SK-N-MC (cell line): ENCODE data around the gene CNPPD1.
"Not testable (repeated sequence)": the region's sequence is repeated elsewhere in the genome, so short reads cannot be mapped to it uniquely, and the experiment has no call there.

Experiments used
- DNase-seq: peaks from one replicate; pipeline ENCODE4 v3.0.0-alpha.2; 2011; ENCODE audit warnings: low read depth, low spot score
- H3K27ac ChIP-seq: fragments of 200-600 bp; sonication (generic); 2 replicates; pipeline ENCODE4 v1.5.1; 2016; ENCODE audit warnings: mixed run types
- H3K36me3 ChIP-seq: fragments of 200-600 bp; sonication (generic); 2 replicates; pipeline ENCODE4 v1.6.1; 2017; ENCODE audit warnings: antibody characterized with exemption, low read length, mixed read lengths; ENCODE audit not compliant: insufficient read depth
- H3K4me3 ChIP-seq: fragments of 200-600 bp; sonication (generic); 2 replicates; pipeline ENCODE4 v1.5.1; 2016
- H3K9ac ChIP-seq: fragments of 200-600 bp; sonication (generic); 2 replicates; pipeline ENCODE4 v1.8.0; 2017; ENCODE audit warnings: mixed run types, mixed read lengths; ENCODE audit not compliant: insufficient read length
- H3K9me3 ChIP-seq: fragments of 200-600 bp; sonication (generic); 2 replicates; pipeline ENCODE4 v1.6.1; 2017; ENCODE audit warnings: low read depth, mild to moderate bottlenecking, antibody characterized with exemption, low read length, moderate library complexity, mixed read lengths
- EZH2 ChIP-seq: fragments of 200-600 bp; sonication (generic); IDR thresholded peaks from one replicate; pipeline ENCODE4 v1.6.1; 2017; ENCODE audit warnings: antibody characterized with exemption
- FOXP2 ChIP-seq: optimal IDR thresholded peaks from 2 replicates; pipeline ENCODE3; 2011; ENCODE audit warnings: mild to moderate bottlenecking, moderate library complexity; ENCODE audit not compliant: insufficient read depth; ENCODE audit errors: extremely low read length, control extremely low read depth
- POLR2AphosphoS5 ChIP-seq: IDR thresholded peaks from 2 replicates; pipeline ENCODE4 v1.6.1; 2012; ENCODE audit warnings: mild to moderate bottlenecking, low read depth, low read length, borderline replicate concordance

The CNPPD1 gene

DNA sequence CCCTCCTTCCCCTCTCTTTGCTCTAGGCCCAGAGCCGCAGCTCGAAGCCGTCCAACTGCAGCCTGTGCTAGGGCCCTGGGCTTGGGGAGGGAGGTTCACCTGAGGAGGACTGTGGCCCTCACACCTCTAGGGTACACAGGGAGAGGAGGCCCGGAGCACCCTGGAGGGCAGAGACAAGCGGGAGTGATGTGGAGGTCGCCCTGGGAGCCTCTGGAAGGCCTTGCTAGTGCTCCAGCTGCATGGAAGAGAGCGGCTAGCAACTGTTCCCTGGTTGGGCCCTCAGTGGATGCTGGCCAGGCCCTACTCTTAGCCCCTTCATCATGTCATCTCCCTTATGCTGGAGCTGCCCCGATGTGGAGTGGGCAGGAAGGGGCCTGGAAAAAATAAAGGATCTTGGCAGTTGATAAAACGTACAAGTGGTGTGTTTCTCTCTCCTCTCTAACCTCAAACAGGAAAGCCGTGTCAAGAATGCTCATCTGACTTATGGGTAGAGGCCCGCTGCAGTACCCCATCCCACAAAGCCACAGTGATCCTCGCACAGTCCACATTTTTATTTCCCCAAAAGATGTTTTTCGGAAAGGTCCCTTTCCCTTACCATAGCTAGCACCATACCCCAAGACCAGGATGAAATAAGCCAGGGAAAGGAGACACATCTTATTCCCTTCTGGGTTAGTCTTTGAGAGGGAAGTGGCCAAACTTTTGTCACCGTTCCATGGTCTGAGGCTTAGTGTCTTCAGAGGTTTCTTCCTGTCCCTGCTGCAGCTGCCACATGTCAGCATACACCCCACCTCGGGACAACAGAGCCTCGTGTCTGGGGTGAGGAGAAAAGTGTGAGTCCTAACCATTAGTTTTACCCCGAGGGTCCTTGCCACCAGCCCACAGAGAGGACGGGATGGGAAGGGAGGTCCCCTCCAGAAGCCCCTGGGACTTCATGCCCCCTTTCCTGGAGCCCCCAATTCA is 32.8 kb upstream of the CNPPD1 start:
- DNase-seq = no peak
- Histone ChIP-seq H3K4me3 (no peak overlapping the region), H3K9ac (no peak overlapping the region), H3K9me3 (no peaks in the 10 kb centered on the region), H3K36me3 (peaks cover 59% of the 10 kb centered on the region), H3K27ac (peak overlapping the region; percentile 68)
- TF ChIP-seq EZH2 = no peak
- TF ChIP-seq POLR2AphosphoS5 = peak; percentile 36; the same call in 1 of the 2 replicates

DNA sequence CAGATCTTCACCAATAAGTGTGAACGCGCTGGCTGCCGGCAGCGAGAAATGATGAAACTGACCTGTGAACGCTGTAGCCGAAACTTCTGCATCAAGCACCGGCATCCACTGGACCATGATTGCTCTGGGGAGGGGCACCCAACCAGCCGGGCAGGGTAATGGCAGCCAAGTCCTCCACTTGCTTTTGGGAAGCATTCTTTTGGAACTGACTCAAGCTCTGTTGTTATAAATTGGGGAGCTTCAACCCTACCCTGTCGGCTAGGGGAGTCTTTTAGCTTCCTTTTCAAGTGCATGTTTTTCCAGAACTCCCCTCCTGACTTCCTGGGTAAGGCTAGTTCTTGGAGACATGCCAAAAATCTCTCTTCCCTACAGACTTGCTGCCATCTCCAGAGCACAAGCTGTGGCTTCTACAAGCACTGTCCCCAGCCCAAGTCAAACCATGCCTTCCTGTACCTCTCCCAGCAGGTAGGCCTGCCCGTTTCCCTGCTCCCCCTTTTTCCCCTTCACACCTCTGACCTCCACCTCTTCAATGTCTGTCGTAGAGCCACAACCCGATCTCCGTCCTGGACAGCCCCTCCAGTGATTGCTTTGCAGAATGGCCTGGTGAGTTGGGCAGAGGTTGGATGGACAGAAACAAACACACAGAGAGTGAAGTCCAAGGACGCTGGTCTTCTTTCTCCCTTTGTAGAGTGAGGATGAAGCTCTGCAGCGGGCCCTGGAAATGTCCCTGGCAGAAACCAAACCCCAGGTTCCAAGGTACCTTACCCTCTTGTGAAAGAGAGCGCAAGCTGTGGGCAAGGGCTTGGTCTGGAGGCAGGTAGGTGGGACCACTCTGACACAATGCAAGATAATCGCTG is 31.4 kb upstream of the CNPPD1 start:
- Histone ChIP-seq H3K27ac (peak overlapping the region; percentile 68), H3K9ac (peak overlapping the region; percentile 40), H3K36me3 (peaks cover 45% of the 10 kb centered on the region), H3K4me3 (peak overlapping the region; percentile 96; the same call in 1 of the 2 replicates), H3K9me3 (no peaks in the 10 kb centered on the region)
- no peak for TF ChIP-seq EZH2
- no peak for TF ChIP-seq FOXP2
- peak; percentile 18; the same call in 1 of the 2 replicates for TF ChIP-seq POLR2AphosphoS5
- no peak for DNase-seq

DNA sequence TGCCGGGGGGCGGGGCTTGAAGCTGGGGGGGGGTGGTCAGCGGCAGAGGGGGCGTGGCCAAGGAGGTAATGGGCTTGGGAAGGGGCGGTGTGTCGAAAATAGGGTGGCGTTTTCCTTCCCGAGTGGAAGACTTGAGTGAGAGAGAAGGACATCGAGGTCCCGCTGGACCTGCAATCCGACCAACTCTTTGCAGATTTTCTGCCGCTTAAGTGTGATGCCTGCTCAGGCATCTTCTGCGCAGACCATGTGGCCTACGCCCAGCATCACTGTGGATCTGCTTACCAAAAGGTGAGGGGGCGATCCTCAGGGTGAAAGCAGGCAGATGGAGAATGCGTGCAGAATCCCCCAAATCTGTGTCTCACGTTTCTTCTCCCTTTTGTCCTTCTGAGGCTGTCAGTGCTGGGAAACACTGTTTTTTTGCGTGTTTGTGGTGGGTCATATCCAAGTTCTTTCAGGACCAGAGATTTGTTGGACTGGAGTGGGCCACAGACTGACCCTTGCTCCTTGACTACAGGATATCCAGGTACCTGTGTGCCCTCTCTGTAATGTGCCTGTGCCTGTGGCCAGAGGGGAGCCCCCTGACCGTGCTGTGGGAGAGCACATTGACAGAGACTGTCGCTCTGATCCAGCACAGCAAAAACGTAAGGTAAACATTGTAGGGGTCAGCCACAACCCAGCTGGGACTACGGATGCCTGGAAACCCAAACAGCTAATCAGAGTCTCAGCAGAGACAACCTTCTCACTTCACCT is 30.6 kb upstream of the CNPPD1 start:
- peak overlapping the region; percentile 93 for H3K27ac ChIP-seq
- H3K36me3 ChIP-seq = peaks cover 37% of the 10 kb centered on the region
- H3K9ac ChIP-seq = peak overlapping the region; percentile 40
- H3K9me3 ChIP-seq = no peaks in the 10 kb centered on the region
- no peak for DNase-seq
- peak overlapping the region; percentile 96 for H3K4me3 ChIP-seq
- TF ChIP-seq FOXP2 (no peak), POLR2AphosphoS5 (no peak), EZH2 (no peak)

DNA sequence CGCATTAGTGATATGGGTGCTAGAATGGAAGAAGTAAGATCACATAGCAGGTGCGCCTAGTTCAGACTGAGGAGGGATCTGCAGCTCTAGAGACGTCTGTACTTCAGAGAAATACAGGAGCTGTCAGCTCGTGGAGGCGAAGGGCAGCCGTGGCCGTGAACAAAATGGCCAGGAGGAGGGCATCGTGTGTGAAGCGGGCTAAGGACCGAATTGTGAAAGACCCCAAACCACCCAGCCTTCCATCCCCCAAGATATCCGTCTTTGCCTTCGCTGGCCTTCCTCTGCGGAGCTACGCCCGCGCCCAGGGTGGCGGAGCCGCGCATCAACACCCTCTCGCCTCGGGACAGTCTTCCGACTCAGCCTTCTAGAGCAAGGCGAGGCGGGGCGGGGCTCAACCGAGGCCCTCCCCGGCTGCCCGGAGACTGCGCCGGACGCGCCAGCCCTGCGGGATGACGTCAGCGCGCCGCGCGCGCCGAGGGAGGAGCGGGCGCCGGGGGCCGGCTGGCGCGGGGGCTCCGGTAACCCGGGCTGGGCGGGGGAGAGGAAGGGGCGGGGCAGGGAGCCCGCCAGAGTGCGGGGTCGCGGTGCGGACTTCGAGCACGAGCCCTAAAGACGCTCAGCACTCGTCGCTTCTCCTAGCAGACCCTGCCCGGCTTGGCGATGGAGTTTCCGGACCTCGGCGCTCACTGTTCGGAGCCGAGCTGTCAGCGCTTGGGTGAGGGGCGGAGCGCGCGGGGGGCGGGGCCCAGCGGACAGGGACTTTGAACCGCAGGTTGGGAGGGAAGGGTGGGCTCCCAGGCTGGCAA is 29.8 kb upstream of the CNPPD1 start, which contains the start of gene ZFAND2B:
TSS of gene ZFAND2B (plus strand) at position 455 of the 806 bp plus-strand sequence. CDS start at position 661, 206 bp downstream.
- Histone ChIP-seq H3K36me3 (peaks cover 34% of the 10 kb centered on the region), H3K4me3 (peak within 1 kb of the TSS; percentile 96), H3K9ac (peak within 1 kb of the TSS; percentile 91), H3K9me3 (no peaks in the 10 kb centered on the region), H3K27ac (peak within 1 kb of the TSS; percentile 93)
- no peak for DNase-seq
- no peak for TF ChIP-seq EZH2
- TF ChIP-seq POLR2AphosphoS5 = peak; percentile 98
- no peak for TF ChIP-seq FOXP2

DNA sequence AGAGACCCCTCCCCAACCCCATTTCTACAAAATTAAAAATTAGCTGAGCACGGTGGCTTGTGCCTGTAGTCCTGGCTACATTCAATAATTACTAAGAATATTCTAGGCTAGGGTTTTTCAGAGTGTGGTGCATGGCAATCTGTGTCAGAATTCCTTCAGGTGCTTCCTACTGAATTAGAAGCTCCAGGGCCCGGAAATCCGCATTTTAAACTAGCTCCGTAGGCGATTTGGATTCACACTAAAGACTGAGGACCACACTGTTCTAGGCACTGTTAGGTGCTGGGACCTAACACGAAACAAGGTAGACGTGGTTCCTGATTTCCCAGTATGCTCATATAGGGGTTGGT is 29.2 kb upstream of the CNPPD1 start:
- H3K9me3 ChIP-seq = no peaks in the 10 kb centered on the region
- H3K27ac ChIP-seq = peak overlapping the region; percentile 87
- DNase-seq = no peak
- H3K4me3 ChIP-seq = peak overlapping the region; percentile 96
- peak overlapping the region; percentile 91 for H3K9ac ChIP-seq
- no peak for TF ChIP-seq EZH2
- TF ChIP-seq POLR2AphosphoS5 = no peak
- no peak for TF ChIP-seq FOXP2
- H3K36me3 ChIP-seq = peaks cover 29% of the 10 kb centered on the region

DNA sequence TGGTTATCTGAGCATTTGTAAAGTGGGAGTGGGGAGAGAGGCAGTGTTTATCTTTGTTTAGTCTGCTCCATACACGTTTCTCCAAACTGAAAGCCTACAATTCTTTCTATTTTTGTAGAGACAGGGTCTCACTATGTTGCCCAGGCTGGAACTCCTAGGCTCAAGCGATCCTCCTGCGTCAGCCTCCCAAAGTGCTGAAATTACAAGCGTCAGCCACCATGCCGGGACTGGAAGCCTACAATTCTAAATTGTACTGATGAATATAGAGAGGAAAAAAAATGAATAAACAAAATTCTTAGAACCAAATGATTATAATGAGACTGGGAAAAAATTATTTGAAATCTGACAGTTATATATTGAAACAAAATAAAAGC is 28.4 kb upstream of the CNPPD1 start:
- Histone ChIP-seq H3K9ac (no peak overlapping the region), H3K9me3 (no peaks in the 10 kb centered on the region), H3K27ac (no peak overlapping the region), H3K4me3 (no peak overlapping the region), H3K36me3 (peaks cover 21% of the 10 kb centered on the region)
- DNase-seq = no peak
- TF ChIP-seq EZH2 (no peak), POLR2AphosphoS5 (no peak), FOXP2 (no peak)

DNA sequence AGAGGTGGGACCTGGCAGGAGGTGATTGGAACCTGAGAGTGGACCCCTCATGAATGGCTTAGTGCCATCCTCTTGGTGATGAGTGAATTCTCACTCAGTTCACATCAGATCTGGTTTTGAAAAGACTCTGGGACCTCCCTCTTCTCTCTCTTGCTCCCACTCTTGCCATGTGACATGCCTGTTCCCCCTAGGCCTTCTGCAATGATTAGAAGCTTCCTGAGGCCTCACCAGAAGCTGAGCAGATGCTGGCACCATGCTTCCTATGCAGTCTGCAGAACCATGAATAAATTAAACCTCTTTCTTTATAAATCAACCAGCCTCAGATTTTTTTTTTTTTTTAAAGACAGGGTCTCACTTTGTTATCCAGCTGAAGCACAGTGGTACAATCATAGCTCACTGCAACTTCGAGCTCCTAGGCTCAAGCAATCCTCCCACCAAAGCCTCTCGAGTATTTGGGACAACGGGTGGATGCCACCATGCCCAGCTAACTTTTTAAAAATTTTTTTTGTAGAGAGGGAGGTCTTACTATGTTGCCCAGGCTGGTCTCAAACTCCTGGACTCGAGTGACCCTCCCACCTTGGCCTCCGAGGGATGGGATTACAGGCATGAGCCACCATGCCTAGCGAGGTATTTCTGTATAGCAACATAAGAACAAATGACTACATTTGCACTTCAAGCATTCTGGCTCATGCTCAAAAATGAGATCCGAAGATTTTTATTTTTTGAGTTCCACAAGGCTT is 27.9 kb upstream of the CNPPD1 start:
- Histone ChIP-seq H3K9me3 (no peaks in the 10 kb centered on the region), H3K9ac (no peak overlapping the region), H3K27ac (no peak overlapping the region), H3K4me3 (no peak overlapping the region), H3K36me3 (peaks cover 15% of the 10 kb centered on the region)
- no peak for DNase-seq
- TF ChIP-seq POLR2AphosphoS5 (no peak), EZH2 (no peak), FOXP2 (no peak)

DNA sequence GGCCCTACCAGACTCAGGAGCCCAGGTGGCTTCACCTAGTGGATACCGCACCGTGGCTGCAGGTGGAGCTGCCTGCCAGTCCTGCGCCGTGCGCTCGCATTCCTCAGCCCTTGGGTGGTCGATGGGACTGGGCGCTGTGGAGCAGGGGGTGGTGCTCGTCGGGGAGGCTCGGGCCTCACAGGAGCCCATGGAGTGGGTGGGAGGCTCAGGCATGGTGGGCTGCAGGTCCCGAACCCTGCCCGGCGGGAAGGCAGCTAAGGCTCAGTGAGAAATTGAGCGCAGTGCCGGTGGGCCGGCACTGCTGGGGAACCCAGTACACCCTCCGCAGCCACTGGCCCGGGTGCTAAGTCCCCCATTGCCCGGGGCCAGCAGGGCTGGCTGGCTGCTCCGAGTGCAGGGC is 24.6 kb upstream of the CNPPD1 start:
- not testable (repeated sequence) for H3K9ac ChIP-seq, DNase-seq, H3K9me3 ChIP-seq, H3K36me3 ChIP-seq, H3K27ac ChIP-seq, H3K4me3 ChIP-seq
